Measurements from ENCODE around the gene ATF7IP.

ATF7IP gene

DNA sequence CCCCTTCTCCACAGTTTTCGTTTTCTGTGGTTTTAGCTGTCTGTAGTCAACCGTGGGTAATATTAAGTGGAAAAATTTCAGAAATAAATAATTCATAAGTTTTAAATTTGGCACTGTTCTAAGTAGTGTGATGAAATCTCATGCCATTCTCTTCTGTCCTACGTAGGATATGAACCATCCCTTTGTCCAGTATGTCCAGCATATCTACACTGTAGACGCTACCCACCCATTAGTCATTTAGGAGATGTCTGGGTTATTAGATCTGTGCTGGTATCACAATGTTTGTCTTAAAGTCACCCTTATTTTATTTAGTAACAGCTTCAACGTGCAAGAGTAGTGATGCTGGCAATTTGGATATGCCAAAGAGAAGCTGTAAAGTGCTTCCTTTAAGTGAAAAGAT is 44.7 kb downstream of the ATF7IP start:
- DNase-seq (ENCODE audit: low spot score) (no peak), FAIRE-seq (no peak)

DNA sequence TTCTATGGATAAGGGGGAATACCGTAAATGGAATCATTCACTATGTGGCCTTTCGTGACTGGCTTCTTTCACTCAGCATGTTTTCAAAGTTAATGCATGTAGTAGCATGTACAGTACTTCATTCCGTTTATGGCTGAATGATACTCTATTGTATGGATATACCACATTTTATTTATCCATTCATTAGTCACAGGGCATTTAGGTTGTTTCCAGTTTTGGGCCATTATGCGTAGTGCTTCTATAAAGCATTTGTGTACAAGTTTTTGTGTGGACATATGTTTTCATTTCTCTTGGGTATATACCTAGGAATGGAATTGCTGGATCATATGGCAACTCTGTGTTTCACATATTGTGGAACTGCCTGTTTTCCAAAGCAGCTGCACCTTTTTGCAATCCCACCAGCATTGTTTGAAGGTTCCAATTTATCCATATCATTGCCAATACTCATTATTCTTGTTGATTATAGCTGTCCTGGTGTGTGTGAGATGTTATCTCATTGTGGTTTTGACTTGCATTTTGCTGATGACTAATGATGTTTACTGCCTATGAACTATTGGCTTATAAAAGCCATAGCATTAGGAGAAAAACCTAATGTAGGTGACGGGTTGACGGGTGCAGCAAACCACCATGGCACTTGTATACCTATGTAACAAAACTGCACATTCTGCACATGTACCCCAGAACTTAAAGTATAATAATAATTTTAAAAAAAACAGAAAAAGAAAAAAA is 45.5 kb downstream of the ATF7IP start:
- DNase-seq (ENCODE audit: low spot score) (no peak), FAIRE-seq (no peak)

DNA sequence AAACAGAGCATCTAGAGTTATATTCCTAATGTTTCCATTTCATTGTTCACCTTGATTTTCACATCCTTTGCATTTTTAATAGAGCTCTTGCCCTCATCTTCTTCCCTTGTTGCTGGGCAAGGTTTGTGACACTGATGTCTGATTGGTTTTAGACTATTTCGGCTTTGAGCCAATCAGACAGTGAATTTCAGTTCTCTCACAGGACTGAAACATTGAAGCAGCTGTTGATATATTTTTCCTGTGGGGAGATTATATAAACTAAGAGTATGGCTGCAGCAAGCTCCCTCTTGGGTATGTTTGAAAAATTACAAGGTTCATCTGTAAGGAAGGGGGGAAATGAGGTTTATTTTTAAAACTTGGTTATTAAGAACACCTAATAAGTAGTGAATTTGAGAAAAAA is 51.2 kb downstream of the ATF7IP start:
- FAIRE-seq (no peak), DNase-seq (ENCODE audit: low spot score) (no peak)

DNA sequence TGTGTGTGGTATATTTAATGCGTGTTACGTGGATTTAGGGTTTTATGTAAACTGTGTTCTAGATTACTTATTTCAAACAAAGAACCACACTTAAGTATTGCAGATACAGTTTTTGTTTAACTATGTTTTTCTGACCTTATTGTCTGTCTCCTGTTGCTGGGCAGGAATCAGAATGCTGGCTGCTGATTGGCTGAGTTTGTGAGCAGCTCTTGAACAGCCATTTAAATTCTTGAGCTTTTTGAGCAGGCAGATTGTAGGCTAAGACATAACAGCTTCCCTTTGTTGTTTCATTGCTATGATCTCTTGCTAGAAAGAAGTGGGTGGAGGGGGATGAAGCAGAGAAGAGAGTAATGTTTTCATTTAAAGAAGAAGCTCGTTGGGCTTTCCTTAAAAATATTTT is 52.2 kb downstream of the ATF7IP start:
- FAIRE-seq, result no peak
- DNase-seq (ENCODE audit: low spot score), result no peak

DNA sequence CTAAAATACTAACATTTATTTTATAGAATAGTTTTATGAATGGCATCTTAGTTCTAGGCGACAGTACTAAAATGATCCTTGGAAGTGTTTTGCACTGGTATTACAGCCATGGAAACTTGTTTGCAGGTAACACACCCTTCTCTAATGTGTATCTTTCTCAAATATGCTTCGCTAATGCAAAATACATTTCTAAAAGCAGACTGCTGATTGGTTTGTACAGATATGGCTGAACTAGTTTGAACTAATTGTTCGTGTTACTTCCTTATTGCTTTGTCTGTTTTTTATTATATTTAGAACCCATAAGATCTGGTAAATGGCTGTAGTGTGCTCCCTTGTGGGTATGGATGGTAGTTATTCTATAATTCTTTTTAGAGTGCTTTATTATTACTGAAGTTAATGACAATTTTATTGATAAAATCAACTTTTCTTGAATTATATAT is 53.0 kb downstream of the ATF7IP start:
- FAIRE-seq (no peak), DNase-seq (ENCODE audit: low spot score) (no peak)

DNA sequence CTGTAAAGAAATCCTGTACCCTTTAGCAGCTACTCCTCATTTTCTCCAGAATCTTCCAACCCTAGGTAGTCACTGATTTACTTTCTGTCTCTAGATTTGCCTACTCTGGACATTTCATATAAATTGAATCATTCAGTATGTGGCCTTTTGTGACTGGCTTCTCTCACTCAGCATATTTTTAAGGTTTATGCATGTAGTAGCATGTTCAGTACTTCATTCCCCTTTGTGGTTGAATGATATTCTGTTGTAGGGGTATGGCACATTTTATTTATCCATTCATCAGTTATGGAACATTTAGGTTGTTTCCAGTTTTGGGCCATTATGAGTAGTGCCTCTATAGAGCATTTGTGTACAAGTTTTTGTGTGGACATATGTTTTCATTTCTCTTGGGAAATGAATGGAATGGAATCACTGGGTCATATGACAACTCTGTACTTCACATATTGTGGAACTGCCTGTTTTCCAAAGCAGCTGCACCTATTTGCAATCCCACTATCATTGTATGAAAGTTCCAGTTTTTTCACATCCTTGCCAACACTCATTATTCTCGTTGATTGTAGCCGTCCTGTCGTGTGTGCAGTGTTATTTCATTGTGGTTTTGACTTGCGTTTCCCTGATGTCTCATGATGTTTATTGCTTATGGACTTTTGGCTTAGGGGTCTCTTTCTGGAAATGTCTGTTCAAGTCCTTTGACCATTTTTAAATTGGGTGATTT is 57.2 kb downstream of the ATF7IP start:
- FAIRE-seq (no peak), DNase-seq (ENCODE audit: low spot score) (no peak)

DNA sequence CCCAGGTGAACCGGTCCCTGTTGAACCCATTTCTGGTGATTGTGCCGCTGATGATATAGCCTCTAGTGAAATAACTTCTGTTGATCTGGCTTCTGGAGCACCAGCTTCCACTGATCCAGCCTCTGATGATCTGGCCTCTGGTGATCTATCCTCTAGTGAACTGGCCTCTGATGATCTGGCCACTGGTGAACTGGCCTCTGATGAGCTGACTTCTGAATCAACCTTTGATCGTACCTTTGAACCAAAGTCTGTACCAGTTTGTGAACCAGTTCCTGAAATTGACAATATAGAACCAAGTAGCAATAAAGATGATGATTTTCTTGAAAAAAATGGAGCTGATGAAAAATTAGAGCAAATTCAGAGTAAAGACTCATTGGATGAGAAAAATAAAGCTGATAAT is 59.1 kb downstream of the ATF7IP start:
- FAIRE-seq, result no peak
- no peak for DNase-seq (ENCODE audit: low spot score)

DNA sequence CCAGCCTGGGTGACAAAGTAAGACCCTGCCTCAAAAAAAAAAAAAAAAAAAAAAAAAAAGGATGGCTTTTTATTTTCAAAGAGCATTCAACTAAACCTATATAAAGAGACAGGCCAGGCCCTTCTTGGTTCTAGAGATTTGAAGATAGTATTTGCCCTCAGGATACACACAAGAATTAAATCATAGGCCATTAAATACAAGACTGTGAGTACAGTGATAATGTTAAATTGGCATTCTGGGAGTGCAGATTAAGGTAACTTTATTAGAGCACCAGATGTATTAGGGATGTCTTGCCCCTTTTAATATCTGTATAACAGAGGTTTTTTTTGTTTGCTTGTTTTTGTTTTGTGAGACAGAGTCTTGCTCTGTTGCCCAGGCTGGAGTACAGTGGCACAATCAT is 61.3 kb downstream of the ATF7IP start:
- DNase-seq (ENCODE audit: low spot score), result no peak
- no peak for FAIRE-seq

DNA sequence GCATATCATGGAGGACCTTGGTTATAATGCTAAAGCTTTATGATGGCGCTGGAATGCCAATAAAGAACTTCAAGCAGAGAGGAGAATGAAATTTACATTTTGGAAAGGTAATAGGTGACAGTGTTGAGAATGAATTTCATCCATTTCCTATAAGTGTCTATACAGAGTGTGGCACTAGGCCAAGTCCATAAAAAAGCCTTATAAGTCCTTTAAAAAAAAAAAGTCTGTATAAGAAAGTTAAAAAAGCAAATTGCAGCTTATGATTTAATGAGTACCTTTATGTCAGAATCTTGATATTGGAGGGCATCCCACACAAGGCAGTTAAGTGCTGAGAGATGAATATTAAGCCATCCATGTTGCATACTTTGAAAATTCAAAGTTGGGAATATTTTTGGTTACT is 62.4 kb downstream of the ATF7IP start:
- DNase-seq (ENCODE audit: low spot score) (no peak), FAIRE-seq (no peak)

DNA sequence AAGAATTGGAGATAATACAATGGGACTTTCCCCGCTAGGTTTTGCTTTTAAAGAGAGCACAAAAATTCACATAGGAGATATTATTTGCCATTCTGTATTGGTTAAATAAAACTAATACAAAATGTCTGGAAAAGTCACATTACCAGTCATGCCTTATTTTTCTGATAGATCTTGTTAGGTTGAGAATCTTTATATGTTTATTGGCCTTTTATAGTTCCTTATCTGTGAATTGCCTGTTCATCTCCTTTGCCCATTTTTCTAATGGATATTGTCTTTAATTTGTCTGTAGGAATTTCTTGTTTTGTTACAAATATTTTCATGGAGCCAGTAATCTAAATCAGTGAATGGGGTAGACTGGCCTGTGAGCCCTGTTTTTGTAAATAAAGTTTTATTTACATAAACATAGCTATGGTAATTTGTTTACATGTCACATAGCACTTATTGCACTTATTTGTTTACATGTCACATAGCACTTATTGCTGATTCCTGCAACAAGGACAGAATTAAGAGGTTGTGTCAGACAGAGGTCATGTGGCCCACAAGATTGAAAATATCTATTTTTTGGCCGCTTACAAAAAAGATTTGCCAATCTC is 65.0 kb downstream of the ATF7IP start:
- no peak for FAIRE-seq

DNA sequence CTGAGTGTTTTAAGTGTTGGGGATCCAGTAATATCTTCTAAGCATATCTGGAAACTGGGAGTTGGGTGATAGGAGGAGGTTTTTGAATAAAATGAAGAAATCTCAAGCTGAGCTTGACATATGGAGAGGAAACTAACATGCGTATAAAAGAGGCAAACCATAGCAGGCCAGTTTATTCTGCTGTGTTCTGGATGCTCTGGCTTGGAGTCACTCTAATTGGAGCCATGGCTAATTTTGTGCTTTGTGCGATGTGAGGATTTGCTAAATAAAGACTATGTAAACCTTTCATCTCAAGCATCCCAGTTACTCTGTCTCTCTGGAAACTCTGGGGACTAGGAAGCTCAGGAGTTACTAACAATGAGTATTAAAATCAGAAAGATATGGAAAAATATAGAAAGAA is 66.5 kb downstream of the ATF7IP start:
- DNase-seq (ENCODE audit: low spot score) (no peak), FAIRE-seq (no peak)

More for the DNA sequence above, 65.0 kb downstream of the ATF7IP start:
- DNase-seq (ENCODE audit: low spot score), result no peak

DNA sequence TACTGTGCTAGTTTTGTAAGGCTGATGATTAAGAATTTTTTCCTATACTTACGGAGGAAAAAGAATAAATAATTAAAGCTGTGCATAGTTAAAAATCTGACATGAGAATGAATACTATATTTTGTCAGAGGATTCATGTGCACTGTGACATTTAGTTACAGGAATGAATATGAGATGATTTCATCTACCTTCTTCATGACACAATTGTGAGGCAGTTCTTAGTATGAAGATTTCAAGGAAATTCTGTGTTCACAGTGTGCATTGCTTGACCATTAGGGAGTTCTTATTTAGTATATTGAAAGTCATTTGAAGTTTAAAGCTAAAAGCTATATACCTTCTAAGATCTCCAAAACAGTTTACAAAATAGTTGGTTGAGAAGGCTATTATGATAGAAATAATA is 70.1 kb downstream of the ATF7IP start:
- no peak for FAIRE-seq
- DNase-seq (ENCODE audit: low spot score), result no peak

DNA sequence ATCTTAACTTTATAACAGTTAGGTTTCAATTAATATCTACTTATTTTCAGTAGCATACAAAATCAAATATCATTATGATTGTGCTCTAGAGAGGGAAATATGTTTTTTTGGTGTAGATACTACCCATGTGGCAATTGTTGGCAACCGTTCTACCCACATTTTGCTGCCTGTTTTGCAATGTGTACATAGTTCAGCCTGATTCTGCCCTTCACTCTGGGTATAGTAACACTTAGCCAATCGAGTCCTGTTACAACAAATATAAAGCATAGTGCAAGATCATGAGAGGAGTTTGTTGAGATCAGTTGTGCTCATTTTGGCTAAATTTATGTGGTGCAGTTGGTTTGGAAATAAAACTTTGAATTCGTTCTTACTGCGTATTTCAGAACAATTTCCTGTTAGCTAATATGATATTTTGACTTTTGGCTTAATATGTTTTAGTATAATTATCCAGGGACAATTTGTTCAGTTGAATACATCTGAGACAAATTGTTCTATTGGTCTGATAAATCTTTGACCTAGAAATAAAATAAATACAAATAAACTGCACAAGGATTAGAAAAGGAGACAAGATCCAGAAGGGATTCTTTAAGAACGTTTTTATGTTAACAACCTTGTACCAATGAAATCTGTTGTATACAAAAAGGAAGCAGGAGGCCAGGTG is 76.9 kb downstream of the ATF7IP start:
- DNase-seq (ENCODE audit: low spot score), result no peak
- no peak for FAIRE-seq

DNA sequence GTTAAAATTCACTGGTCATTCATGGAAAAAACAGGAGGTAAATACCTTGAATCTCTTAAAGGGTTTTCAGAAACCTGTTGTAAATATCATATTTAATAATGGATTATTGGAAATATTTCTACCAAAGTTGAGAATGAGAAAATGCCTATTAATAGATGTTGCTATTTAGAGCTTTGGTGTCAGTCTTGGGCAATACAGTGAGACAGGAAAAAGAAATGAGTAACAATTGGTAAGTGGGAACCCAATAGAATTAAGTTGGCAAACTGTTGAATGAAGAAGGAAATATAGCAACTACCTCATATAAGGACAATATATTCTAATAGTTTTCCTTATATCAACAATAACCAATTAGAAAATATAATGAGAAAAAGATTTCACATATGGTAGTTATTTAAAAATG is 78.0 kb downstream of the ATF7IP start:
- no peak for DNase-seq (ENCODE audit: low spot score)

DNA sequence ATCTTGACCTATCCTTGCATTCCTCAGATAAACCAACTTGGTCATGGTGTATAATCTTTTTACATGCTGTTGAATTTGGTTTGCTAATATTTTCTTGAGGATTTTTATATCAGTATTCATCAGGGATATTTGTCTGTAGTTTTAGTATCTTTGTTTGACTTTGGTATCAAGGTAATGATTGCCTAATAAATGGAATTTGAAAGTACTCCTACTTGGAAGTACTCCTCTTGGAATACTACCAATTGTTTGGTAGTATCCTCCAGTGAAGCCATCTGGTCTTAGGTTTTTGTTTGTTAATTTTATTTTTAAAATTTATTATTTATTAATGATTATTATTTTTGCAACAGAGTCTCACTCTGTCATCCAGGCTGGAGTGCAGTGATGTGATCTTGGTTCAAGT is 85.0 kb downstream of the ATF7IP start:
- no peak for FAIRE-seq
- no peak for DNase-seq (ENCODE audit: low spot score)

More for the DNA sequence above, 78.0 kb downstream of the ATF7IP start:
- no peak for FAIRE-seq

DNA sequence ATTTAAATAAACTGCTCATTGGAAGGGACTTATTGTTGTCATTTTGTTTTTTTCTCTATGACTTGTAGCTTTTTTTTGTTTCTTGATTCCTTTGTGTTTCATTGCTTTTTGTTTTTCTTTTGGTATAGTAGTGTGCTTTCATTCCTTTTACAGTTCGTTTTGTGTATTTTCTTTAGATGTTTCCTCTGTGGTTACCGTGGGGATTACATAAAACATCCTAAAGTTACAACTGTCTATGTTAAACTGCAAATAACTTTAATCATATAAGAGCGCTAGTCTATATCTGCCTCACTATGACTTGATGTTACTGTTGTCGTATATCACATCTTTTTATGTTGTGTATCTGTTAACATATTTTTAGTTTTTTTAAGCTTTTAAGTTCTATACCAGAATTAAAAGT is 86.9 kb downstream of the ATF7IP start:
- no peak for DNase-seq (ENCODE audit: low spot score)
- FAIRE-seq, result no peak

DNA sequence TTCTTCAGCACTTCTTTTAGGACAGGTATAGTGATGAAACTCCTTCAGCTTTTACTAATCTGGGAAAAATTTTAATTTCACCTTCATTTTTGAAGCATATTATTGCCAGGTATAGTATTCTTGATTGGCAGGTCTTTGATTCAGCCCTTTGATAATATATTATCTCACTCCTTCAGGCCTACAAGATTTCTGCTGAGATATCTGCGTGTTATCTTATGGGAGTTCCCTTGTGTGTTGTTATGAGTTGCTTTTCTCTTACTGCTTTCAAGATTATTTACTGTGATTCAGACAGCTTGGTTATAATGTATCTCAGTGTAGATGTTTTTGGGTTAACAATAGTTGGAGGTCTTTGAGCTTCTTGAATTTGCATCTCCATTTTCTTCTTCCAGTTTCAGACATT is 87.4 kb downstream of the ATF7IP start:
- FAIRE-seq (no peak), DNase-seq (ENCODE audit: low spot score) (no peak)

DNA sequence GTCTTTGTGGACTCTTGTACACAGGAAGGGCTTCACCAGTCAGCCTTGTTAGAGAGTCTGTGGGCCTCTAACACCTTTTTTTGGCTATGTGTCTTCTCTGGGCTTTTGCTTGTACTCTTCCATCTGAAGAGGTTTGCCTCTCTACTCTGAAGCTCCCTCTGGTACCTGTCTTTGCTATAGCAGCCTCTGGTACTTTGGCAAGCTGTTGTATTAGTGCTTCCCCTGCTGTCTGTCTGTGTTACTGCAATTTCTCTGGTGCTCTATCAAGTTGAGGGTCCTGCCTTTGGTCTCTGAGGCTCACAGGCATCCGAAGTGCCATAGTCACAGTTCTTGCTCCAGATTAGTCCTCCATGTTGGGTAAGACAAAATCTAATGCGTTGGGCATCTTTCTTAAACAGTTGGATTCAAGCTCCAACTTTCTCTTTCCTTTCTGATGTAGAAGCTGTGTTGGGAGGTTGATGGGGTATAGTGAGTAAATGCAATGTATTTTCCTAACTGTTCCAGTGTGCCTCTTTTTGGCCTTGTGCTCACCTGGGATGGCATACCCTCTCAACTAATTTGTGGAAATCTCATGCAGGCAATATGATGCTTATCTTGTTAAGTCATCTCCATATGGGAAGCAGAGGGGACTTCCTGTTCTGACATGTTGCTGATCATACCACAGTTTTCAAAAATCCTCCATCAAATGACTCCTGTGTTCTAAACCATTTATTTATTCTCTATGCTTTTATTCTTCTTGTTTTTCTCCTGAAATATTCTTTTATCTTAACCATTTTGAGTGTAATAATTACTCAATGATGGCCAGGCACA is 88.8 kb downstream of the ATF7IP start:
- FAIRE-seq (no peak), DNase-seq (ENCODE audit: low spot score) (peak; percentile 29)

DNA sequence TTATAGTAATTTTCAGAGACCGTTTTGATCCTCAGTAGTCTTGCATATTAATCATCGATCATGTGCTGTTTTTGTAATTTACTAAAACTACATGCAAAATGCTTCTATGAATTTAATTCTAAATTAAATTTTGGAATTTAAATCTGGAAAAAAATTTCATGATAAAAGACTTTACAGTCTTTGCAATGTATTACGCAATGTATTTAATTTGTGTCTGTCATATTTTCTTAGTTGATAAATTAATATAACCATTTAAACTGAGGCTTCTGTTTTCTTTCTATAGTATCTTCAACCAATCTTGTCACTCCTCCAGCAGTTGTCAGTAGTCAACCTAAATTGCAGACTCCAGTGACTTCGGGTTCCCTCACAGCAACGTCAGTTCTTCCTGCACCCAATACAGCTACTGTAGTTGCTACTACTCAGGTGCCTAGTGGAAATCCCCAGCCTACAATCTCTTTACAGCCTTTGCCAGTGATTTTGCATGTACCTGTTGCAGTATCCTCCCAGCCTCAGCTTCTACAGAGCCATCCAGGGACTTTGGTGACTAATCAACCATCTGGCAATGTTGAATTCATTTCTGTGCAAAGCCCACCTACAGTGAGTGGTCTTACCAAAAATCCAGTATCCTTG is 94.8 kb downstream of the ATF7IP start:
- FAIRE-seq (no peak), DNase-seq (ENCODE audit: low spot score) (no peak)

DNA sequence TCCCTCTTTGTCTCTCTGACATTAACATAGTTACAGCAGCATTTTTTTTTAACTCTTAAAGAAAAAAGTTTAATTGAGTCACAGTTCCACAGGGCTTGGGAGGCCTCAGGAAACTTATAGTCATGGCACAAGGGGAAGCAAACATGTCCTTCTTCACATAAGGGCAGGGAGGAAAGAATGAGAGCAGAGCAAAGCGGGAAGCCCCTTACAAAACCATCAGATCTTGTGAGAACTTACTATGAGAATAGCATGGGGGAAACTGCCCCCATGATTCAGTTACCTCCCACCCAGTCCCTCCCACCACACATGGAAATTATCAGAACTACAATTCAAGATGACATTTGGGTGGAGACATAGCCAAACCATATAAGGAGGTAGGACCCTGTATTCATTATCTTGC is 106.0 kb downstream of the ATF7IP start:
- DNase-seq (ENCODE audit: low spot score) (no peak), FAIRE-seq (no peak)
